ENCODE results near the gene ZNF214.

GRCh38 chr11:7004482-7004881 lies 15.7 kb downstream of the ZNF214 start:
- no peak for TF ChIP-seq CTCF (IDR thresholded peaks at IDR 0.05; ENCODE audit: insufficient read depth, low read length, poor library complexity, severe bottlenecking)
- TF ChIP-seq EZH2phosphoT487 (conservative IDR thresholded peaks at IDR 0.05; ENCODE audit: low read length): no peak

Measured in SU-DHL-6 (cell line).